G401 (cell line): ENCODE data around the gene PKIG. TPM values are rescaled to one million over a fixed set of nuclear protein-coding genes. Genes with fewer than 3 reads are reported as not detected.
A peak's percentile ranks its signal among the peaks of the same experiment; 100 is the strongest.

ENCODE experiments used
- DNase-seq: peaks from one replicate; pipeline ENCODE4 v3.0.0-alpha.2; 2015; ENCODE audit warnings: low spot score
- in situ Hi-C: cut with HindIII; loops from 2 replicates; pipeline ENCODE4 v1.10.0; 2016; ENCODE audit warnings: low sequenced_read_pairs, mixed read lengths
- total RNA-seq: library from RNA; depleted of rRNA; stranded (reverse); fragments of >200 nt; shearing (Covaris generic); gene quantifications from 2 replicates; pipeline ENCODE4 v1.2.3, GENCODE V29; 2014

The PKIG gene
- total RNA-seq, 1 experiment from 2014 or later = 37.1 TPM

DNA sequence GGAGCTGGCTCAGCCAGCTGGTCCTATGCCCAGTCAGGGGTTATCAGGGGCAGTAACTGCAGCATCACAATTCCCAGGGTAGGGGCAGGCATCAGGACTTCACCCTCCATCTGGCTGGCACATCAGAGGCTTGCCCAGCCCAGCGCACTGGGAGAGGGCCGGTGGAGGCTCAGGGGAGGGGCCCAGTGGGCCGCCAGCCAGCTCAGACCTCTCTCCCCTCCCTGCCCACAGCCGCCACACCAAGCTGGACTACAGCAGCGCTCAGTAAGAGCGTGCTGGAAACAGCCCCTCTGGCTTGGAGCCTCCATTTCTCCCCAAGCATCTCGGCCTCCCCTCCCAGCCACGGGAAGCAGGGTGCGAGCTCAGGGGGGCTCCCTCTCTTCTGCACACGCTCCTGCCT, 47.2 kb downstream of the PKIG start:
- no peak for DNase-seq
- in situ Hi-C loops = no loop called here

DNA sequence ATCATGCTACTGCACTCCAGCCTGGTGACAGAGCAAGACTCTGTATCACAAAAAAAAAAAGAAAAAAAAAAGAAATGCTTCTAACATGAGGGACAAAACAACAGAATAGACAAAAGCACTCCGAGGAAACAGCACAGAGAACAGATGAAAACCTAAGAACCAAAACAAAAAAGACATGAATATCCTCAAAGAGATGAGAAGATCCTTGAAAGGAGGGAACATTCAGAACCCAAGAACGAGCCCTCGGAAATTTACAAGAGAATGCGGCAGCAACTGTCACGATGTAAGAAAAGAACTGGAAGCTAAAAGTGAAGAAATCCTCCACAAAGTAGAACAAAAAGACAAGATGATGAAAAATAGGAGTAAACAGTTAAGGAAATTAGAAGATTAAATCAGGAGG, 47.9 kb downstream of the PKIG start:
- in situ Hi-C loops = no loop called here

DNA sequence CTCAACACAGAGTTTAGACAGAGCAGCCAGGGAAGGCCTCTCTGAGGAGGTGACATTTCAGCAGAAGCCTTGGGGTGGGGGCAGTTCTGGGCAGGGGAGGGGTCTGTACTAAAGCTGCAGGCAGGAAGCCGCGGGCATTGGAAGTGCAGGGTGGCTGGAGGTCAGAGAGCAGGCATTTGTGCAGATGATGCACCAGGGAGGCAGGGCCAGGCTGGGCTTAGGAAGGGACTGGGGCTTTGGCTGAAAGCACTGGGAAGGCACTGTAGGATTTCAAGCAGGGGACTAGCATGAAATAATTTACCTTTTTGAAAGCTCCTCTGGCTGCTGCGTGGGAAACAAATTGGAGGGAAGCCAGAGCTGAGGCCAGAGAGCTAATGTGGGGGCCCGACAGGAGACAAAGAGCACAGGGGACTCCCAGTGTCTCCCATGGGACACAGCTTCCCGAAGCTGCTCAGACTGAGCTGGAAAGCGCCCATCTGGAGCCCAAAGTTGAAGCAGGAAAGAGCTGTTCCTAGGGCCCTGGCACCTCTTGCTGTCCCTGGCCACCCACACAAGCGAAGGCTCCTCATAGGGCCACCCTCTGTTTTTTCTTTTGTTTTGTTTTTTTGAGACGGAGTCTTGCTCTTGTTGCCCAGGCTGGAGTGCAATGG, 49.8 kb downstream of the PKIG start:
- DNase-seq = no peak
- in situ Hi-C loops = no loop called here

More for the DNA sequence above, 47.9 kb downstream of the PKIG start:
- no peak for DNase-seq

DNA sequence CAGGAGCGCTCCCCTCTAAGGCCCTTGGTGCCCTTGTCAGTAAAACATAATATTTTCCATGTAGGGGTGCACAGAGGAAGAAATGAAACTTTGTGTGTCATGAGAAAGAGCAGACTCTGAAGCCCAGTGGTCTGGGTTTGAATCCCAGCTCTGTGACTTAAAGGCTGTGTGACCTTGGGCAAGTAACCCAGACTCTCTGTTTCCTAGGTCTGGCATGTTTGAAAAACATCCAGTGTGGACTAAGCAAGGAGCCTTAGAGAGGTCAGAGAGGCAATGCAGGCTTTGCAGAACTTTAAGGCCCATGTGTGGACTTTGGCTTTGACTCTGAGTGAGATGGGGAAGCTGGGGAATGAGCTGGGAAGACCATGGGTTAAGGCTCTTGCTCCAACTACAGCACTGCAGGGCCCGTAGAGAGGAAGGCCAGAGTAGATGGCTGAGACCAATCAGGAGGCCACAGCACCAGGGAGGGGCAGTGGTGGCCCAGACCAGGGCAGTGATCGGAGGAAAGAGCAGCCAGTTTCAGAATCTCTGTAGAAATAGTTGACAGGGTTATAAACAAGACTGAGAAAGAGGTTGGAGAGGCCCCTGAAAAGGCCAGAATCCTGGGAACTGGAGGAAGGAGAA, 50.9 kb downstream of the PKIG start:
- in situ Hi-C loops = no loop called here
- DNase-seq = no peak

DNA sequence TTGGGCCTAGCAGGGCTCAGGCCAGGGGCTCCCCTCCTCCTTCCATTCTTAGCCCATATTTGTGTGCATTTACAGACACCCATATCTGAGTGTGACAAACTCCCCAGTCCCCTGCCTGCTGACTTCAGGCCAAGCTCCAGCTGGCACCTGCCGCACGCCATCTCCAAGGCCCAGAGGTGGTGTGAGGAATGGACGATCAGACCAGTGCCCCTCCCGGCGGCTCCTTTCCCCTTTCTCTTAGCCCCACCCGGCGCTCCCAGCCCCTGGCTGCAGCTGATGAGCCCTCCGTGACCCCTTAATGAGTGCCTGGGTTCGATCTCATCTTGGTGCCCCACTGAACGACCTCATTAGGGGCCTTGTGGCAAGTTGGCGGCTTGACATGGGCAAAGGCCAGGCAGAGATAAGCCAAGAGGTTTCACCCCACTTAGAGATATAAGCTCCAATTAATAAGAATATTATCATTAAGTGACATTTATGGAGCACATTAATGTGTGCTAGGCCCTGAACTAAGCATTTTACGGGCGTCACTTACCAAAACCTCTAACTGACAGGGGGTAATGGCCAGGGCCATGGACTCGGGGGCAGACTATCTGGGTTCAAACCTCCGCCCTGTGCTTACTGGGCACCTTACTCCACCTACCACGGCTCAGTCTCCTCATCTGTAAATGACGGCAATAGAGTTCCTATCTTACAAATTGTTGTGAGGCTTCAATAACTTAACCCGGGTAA, 51.7 kb downstream of the PKIG start:
- in situ Hi-C loops = no loop called here
- DNase-seq = no peak

DNA sequence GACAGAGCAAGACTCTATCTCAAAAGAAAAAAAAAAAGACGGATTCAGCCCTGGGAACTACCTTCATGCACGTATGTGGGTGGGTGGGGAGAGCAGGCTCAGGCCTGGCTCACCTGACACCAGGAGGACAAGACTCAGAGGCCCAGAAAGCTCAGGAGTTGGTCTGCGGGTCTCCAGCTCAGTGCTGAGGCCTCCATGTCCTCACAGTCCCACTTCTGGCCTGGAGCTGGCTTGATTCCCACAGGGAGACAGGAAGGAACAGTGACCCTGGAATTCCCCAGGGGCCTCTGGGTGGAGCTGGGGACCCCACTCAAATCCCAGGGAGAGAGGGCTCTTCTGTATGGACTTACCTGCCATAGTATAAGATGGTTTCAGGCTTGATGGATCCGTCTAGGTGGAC, 53.5 kb downstream of the PKIG start:
- in situ Hi-C loops = no loop called here

DNA sequence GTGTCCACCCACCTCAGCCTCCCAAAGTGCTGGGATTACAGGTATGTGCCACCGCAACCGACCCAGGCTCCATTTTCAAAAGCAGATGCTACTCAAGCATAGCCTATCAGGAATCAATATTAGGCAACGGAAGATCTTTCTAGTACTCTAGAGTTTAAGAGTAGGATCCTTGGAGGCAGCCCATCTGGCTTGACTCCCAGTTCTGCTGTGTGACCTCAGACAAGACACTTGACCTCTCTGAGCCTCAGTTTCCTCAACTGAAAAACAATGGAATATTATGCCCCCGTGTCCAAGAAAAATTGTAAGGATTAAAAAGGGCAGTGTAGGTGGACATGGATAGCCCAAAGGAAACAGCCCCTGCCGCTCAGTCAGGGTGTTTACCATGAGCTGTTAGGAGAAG, 54.7 kb downstream of the PKIG start:
- DNase-seq = no peak
- in situ Hi-C loops = no loop called here

More for the DNA sequence above, 53.5 kb downstream of the PKIG start:
- no peak for DNase-seq

DNA sequence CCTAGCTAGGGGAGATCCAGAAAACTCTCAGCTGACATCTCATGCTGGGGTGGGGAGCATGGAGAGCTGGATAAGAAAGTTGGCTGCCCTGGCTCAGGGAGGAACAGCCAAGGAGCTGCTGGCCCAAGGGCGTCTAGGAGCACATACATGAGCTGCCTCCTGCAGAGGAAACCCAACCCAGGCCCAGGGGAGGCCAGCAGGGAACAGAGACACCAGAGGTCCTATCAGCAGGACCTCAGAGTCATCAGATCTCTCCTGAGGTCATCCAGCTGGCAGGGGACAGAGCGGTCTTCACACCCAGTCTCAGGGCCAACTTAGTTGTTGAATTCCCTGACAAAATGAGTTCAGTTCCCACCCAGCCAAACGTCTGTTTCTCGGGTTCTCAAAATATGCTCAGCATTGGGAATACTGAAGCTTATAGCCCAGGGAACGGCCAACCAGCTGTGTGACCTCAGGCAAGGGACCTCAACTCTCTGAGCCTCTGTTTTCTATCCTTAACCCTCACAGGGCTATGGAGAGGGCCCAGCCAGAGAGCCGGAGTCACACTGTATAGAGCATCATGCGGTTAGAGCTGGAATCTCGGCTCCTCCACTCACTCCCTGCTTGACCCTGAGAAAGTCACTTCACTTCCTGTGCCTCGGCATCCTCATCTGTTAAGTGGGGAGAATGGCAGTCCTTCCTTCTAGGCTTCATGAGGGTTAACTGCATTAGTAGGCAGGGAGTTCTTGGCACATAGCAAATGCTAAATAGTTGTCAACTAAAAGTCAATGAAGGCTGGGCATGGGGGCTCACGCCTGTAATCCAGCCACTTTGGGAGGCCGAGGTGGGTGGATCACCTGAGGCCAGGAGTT, 55.4 kb downstream of the PKIG start:
- in situ Hi-C loops = no loop called here

DNA sequence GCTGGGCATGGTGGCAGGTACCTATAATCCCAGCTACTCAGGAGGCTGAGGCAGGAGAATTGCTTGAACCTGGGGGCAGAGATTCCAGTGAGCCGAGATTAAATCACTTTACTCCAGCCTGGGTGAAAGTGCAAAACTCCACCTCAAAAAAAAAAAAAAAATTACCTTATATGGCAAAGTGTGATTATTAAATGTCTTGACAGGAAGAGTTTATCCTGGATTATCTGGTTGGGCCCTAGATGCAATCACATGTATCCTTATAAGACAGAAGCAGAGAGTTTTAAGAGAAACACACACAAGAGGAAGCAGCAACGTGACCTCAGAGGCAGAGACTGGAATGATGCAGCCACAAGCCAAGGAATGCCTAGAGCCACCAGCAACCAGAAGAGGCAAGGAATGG, 58.1 kb downstream of the PKIG start:
- no peak for DNase-seq
- in situ Hi-C loops = no loop called here

More for the DNA sequence above, 55.4 kb downstream of the PKIG start:
- no peak for DNase-seq

DNA sequence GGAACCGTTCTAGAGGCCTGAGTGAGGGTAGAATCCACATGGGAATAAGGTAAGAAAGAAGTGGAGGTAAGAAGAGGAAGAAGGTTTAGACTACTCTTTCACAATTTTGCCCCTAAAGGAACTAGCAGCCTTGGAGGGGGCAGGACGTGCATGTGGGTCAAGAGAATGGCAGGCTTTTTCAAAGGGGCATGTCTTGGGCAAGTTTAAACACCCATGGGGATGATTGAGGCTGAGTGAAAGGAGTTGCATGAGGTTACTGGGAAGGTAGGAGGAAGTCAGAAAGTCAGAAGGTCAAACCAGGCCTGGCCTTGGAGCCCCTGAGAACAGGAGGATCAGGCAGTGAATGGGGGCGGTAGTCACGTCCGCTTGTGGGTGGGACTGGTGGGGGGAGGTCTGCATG, 58.9 kb downstream of the PKIG start:
- in situ Hi-C loops = no loop called here
- DNase-seq = no peak

DNA sequence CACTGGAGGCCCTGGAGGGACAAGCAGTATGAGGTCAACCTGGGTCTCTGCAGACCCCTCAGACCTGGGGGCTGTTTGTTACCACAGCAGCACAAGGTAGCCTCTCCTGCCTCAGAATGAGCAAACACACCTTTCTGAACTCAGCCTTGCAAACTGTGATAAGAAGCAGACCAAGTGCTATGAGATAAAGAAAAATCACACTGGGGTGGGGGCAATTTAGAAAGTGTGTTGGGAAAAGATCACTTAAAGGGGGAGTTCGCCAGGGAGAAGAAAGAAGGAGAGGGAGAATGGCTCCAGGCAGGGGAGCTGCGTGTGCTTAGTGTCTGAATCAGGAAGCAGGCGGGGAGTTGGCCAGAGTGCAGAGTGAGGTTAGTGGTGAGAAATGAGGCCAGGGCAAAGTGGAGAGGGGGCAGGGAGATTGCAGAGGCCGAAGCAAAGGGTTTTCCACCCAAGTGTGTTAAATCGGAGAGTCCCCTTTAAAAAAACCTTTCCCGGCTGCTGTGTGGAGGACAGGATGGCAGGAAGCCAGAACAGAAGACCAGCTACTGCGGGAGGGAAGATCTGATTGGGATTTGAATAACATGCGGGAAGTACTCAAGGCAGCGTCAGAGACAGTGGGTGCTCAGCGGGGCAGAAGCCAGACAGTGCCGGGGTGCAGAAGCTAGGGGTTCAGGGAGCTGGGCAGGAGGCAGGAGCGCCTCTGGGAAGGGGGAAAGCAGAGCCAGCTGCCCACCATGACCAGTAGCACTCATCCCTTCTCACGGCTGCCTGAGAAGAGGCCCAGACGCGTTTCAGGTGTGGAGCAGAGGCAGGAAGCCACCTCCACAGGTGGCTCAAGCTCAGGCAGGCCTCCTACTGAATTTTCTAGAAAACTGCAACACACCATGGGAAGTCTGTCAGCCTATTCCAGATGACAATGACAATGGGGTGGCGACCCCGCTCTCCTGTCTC, 60.1 kb downstream of the PKIG start:
- in situ Hi-C loops = no loop called here
- peak; percentile 53 for DNase-seq

DNA sequence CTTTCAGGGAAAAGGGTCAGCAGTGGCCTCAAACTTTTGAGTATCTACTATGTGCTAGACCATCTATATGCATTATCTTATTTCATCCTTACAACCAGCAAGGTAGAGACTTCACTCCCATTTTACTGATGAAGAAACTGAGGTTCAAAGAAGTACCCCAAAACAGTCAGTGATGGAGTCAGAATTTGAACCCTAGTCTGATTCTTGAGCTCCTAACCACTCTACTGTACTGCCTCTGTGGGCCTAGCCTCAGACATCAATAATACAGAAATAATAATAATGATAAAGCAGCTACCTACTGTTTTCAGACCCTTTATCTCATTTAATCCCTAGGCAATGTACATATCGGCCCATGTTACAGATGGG, 60.8 kb downstream of the PKIG start:
- in situ Hi-C loops = no loop called here
- DNase-seq = no peak

DNA sequence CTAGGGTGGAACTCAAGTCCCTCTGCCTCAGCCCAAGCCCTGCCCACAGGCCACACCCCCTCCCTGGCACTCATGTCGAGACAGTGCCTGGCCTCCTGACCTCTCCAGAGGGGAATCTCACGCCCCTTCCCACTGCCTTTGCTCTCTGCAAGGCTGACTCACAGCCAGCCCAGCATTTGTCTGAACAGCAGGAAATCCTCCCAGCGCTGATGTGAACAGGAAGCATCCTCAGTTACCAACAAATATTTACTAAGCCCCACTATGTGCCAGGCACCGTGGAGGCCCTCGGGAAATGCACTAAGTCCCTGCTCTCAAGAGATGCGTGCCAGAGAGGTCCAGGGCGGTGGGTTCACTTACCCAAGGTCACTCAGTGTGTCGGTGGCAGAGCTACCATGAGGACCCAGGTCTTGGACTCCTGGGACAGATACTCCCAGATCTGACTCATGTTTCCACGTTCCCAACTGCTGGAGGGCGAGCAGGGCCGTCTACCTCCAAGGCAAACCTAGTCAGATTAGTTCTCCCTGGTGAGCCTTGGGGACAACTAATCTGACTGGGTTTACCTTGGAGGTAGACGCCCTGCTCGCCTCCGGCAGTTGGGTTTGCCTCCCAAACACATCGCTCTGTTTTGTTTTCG, 61.3 kb downstream of the PKIG start:
- in situ Hi-C loops = no loop called here
- DNase-seq = no peak

DNA sequence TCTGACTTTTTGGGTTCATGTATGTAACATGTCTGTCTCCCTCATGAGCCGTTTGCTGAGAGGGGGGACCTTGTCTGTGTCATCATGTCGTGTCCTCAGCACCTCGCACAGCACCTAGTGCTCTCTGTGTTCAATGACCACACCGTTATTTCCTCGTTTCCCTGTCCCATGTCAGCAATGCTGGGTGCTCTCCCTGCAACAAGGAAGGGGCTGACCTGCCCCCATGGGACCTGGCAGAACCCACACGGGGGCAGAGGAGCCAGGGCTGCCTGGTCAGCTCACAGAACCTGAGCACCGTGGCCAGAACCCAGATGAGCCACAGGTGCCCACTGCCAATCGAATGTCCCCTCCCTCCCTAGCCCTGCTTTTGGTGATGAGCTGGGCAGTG, 61.8 kb downstream of the PKIG start:
- in situ Hi-C loops = no loop called here
- no peak for DNase-seq

DNA sequence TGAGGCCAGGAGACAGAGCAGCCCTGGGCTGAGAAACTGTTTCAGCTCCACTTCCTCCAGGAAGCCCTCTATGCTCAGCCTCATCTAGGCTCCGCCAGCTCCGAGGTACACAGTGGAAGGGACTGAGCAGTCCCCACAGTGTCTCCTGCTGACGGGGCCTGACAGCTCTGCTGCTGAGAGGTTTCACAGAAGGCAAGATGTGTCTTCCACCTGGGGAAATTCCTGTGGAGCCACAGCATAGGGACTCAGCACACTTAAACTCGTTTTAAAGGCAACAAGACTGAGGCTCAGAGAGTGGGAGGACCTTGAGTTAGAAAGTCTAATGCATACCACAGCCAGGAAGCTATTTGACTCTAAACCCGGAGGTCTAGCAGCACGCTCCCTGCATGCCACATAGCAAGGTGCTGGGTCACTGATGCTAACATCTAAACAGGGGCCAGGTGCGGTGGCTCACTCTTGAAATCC, 62.3 kb downstream of the PKIG start:
- in situ Hi-C loops = no loop called here
- no peak for DNase-seq

DNA sequence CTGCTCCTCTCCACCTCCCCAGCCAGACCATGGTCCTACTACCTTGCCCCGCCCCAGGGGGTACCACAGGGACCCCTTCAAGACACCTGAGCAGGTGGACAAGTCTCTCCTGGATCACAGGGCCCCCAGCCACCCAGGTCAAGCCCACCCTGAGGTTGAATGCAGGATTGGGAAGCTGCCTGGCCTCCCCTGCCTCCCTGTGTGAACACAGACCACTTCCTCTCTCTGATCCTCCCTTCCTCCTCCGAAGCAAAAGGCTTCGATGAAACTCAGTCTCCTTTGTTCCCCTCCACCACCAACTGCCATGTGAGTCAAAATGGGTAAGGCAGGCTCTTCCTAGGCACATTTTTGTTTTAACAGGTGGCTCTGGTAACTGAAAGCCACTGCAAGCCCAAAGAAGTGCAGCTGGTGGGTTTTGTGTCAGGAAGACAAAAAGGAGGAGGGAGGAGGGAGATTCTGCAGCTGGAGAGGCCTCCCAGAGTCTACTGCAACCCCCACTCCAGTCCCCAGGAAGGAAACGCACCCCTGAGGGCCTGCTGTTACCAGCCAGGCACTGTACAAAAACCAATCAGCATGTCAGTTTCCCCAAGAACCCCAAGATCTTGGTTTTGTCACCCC, 63.8 kb downstream of the PKIG start:
- DNase-seq = no peak
- in situ Hi-C loops = no loop called here

DNA sequence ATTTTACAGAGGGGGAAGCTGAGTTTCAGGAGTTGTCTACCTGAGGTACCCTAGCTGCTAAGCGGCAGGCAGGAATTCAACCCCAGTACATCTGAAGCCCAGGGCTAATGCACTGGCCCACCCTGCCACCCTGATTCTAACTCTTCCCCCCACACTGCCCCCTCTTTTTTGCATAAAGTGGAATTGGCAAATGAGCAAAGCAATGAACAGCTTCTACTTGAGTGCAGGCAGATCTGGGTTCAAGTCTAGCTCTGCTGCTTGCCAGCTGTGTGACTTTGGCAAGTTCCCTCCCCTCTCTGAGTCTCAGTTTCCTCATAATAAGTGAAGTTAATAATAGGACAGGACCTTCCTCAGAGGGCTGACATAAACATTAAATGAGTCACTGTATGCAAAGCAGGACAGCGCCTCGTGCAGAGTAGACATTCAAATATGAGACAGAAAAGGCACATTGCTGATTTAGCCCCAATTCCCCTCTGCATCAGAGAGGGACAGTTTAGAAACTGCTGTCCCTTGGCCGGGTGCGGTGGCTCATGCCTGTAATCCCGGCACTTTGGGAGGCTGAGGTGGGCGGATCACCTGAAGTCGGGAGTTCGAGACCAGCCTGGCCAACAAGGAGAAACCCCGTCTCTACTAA, 64.4 kb downstream of the PKIG start:
- DNase-seq = no peak
- in situ Hi-C loops = no loop called here
